Kidney (tissue), 14 donors: ENCODE measurements around the gene BCL7A. TPM values are rescaled to one million over a fixed set of nuclear protein-coding genes. Genes with fewer than 3 reads are reported as not detected.

Source experiments
- DNase-seq, 5 donors: peaks; one replicate each; pipeline ENCODE4 v3.0.0-alpha.2; 2013 to 2020
- FAIRE-seq: peaks from 2 replicates; lab custom pipeline; 2012; peaks lifted over from hg19 to GRCh38; lab: Jason Lieb, UNC
- H3K27ac ChIP-seq, 2 donors: one replicate each; pipeline ENCODE4 v1.7.0; 2013; ENCODE audit warnings: low read depth in 2 of 2, low read length in 2 of 2, inconsistent platforms in 1 of 2
- H3K27me3 ChIP-seq: one replicate; pipeline ENCODE4 v1.7.1; 2013; ENCODE audit warnings: low read length, inconsistent platforms; ENCODE audit not compliant: control insufficient read depth, insufficient read depth
- H3K36me3 ChIP-seq, 3 donors: one replicate each; pipeline versions ENCODE4 v1.7.0 to v1.7.1; 2013; ENCODE audit warnings: low read length in 3 of 3, control low read depth in 1 of 3, inconsistent platforms in 1 of 3; ENCODE audit not compliant: insufficient read depth in 3 of 3, control insufficient read depth in 2 of 3
- H3K4me1 ChIP-seq, 3 donors: one replicate each; pipeline versions ENCODE4 v1.7.0 to v1.7.1; 2013; ENCODE audit warnings: low read length in 3 of 3, inconsistent platforms in 1 of 3, low read depth in 1 of 3; ENCODE audit not compliant: control insufficient read depth in 2 of 3, insufficient read depth in 2 of 3
- H3K4me3 ChIP-seq, 3 donors: one replicate each; pipeline versions ENCODE4 v1.7.0 to v1.8.1; 2013; ENCODE audit warnings: low read length in 3 of 3, control low read depth in 1 of 3, inconsistent platforms in 1 of 3
- H3K9ac ChIP-seq, 3 donors: one replicate each; pipeline versions ENCODE4 v1.7.0 to v1.7.1; 2013; ENCODE audit warnings: low read length in 3 of 3, control low read depth in 1 of 3, inconsistent platforms in 1 of 3
- H3K9me3 ChIP-seq, 3 donors: one replicate each; pipeline versions ENCODE4 v1.7.0 to v1.7.1; 2013; ENCODE audit warnings: low read length in 3 of 3, control low read depth in 1 of 3, inconsistent platforms in 1 of 3; ENCODE audit not compliant: control insufficient read depth in 2 of 3, insufficient read depth in 1 of 3
- CTCF ChIP-seq: IDR thresholded peaks from 3 replicates; pipeline ENCODE4 v1.5.1; 2012; ENCODE audit warnings: mild to moderate bottlenecking, moderate library complexity, borderline replicate concordance; ENCODE audit not compliant: insufficient read depth; ENCODE audit errors: extremely low read depth
- intact Hi-C: fragments of 100-400 bp; cut with DNase I; formaldehyde crosslinking; loops from one replicate; pipeline ENCODE4 v1.11.1; 2022
- polyA plus RNA-seq: library from polyadenylated mRNA; stranded (reverse); fragments of 350-450 nt; fragmentation: Illumina TruSeq; extraction: RNeasy Lipid Tissue Mini Kit (QIAGEN cat#74804); gene quantifications from one replicate; pipeline ENCODE4 v1.2.3, GENCODE V29; 2014; ENCODE audit warnings: low read depth, low replicate concordance; ENCODE audit not compliant: insufficient read depth
- total RNA-seq: library from RNA; stranded (reverse); fragmentation: NEBNext Ultra II Directional; extraction: Animal tissue kit (Norgen Biotek cat#: 25700); gene quantifications from one replicate; pipeline ENCODE4 v1.2.1, GENCODE V29; 2021
- donor health status: control.
- donor health status: control.
- donor health status: control.
- donor health status: control.
- donor health status: control.
- donor health status: DM: yes; HTN: yes; CAD: no.
- donor health status: Normal renal cell carcinoma (clear cell type).

The BCL7A gene
- total and polyA plus RNA-seq, 2 donors from 2014 or later: 6.8 to 22.7 TPM

GRCh38 chr12:122079532-122080081, 57.9 kb downstream of the BCL7A start:
- intact Hi-C loops: no loop called here
- H3K36me3 ChIP-seq: peaks cover 0 to 2% (median 0%) of the 10 kb centered on the region in 3 donors
- H3K27ac ChIP-seq: peak overlapping the region; percentile 59 to 68
- FAIRE-seq (no peak), DNase-seq (peak in 1 of 5 donors; percentile 35)
- peak overlapping the region; percentile 46 to 93 (median 89) for H3K9ac ChIP-seq
- H3K4me1 ChIP-seq: peaks cover 0 to 28% (median 14%) of the 10 kb centered on the region in 3 donors
- TF ChIP-seq CTCF: no peak
- H3K9me3 ChIP-seq: no peaks in the 10 kb centered on the region
- no peaks in the 10 kb centered on the region for H3K27me3 ChIP-seq
- H3K4me3 ChIP-seq: peak overlapping the region; percentile 78 to 94 (median 83)

GRCh38 chr12:122080149-122081082, 58.7 kb downstream of the BCL7A start:
- peak in 4 of 5 donors; percentile 26 to 76 (median 60) for DNase-seq
- Histone ChIP-seq H3K27ac (peak overlapping the region; percentile 46 to 59), H3K9me3 (no peaks in the 10 kb centered on the region), H3K36me3 (peaks cover 0 to 4% (median 2%) of the 10 kb centered on the region in 3 donors), H3K4me3 (peak overlapping the region; percentile 78 to 94 (median 83)), H3K9ac (peak overlapping the region; percentile 46 to 93 (median 89)), H3K27me3 (no peaks in the 10 kb centered on the region), H3K4me1 (peaks cover 0 to 28% (median 14%) of the 10 kb centered on the region in 3 donors)
- FAIRE-seq: no peak
- intact Hi-C loops: no loop called here
- no peak for TF ChIP-seq CTCF

GRCh38 chr12:122081083-122081696, 59.5 kb downstream of the BCL7A start:
- Histone ChIP-seq H3K9ac (peak overlapping the region in 1 of 3 donors; percentile 12), H3K9me3 (no peaks in the 10 kb centered on the region), H3K36me3 (peaks cover 0 to 4% (median 2%) of the 10 kb centered on the region in 3 donors), H3K27me3 (no peaks in the 10 kb centered on the region), H3K4me3 (peak overlapping the region in 2 of 3 donors; percentile 83 to 94), H3K4me1 (peaks cover 0 to 31% (median 14%) of the 10 kb centered on the region in 3 donors), H3K27ac (peak overlapping the region; percentile 7 to 35)
- DNase-seq (no peak), FAIRE-seq (no peak)
- no peak for TF ChIP-seq CTCF
- intact Hi-C loops: no loop called here
